ENCODE measurements around the gene TXNDC2. TPM values are rescaled to one million over a fixed set of nuclear protein-coding genes. Genes with fewer than 3 reads are reported as not detected.
A peak's percentile ranks its signal among the peaks of the same experiment; 100 is the strongest.

The TXNDC2 gene
- total RNA-seq, 1 donor from 2014 or later = 0.07 TPM

GRCh38 chr18:9842448-9842847 lies 43.3 kb upstream of the TXNDC2 start:
- H3K36me3 ChIP-seq (ENCODE audit: insufficient read depth, low read length) = peaks cover 2% of the 10 kb centered on the region

GRCh38 chr18:9845256-9845655 lies 40.5 kb upstream of the TXNDC2 start:
- no peaks in the 10 kb centered on the region for H3K9me3 Mint-ChIP-seq (ENCODE audit: unreplicated experiment)
- TF ChIP-seq CTCF (IDR thresholded peaks at IDR 0.05; ENCODE audit: insufficient read depth, low read depth, low read length) (no peak), EZH2 (IDR thresholded peaks at IDR 0.05; ENCODE audit: insufficient read depth, low read length) (no peak)
- H3K4me3 Mint-ChIP-seq (ENCODE audit: unreplicated experiment) = no peak overlapping the region
- DNase-seq (ENCODE audit: low read depth) = no peak
- H2AFZ ChIP-seq (ENCODE audit: low read depth, low read length) = no peak overlapping the region
- peaks cover 37% of the 10 kb centered on the region for H3K36me3 Mint-ChIP-seq (ENCODE audit: low read depth, unreplicated experiment)
- H3K4me2 ChIP-seq (ENCODE audit: low read length) = no peak overlapping the region
- H3K4me1 Mint-ChIP-seq (ENCODE audit: low read depth, unreplicated experiment) = peaks cover 12% of the 10 kb centered on the region
- H3K9me3 ChIP-seq (ENCODE audit: insufficient read depth, low read depth, low read length) = no peaks in the 10 kb centered on the region
- H3K27me3 ChIP-seq (ENCODE audit: insufficient read depth, low read length) = no peaks in the 10 kb centered on the region
- FAIRE-seq = no peak
- no peak overlapping the region for H3K4me3 ChIP-seq (ENCODE audit: insufficient read depth, low read depth, low read length)
- no peaks in the 10 kb centered on the region for H3K27me3 Mint-ChIP-seq (ENCODE audit: low read depth, unreplicated experiment)
- peaks cover 5% of the 10 kb centered on the region for H3K36me3 ChIP-seq (ENCODE audit: insufficient read depth, low read length)
- H3K79me2 ChIP-seq (ENCODE audit: insufficient read depth, low read length) = no peaks in the 10 kb centered on the region
- peaks cover 10% of the 10 kb centered on the region for H3K4me1 ChIP-seq (ENCODE audit: insufficient read depth, low read length)
- no peak overlapping the region for H3K27ac Mint-ChIP-seq (ENCODE audit: unreplicated experiment)
- no peak overlapping the region for H3K9ac ChIP-seq (ENCODE audit: low read length)
- peaks cover 12% of the 10 kb centered on the region for H4K20me1 ChIP-seq (ENCODE audit: insufficient read depth, low read length)
- H3K27ac ChIP-seq (ENCODE audit: low read depth, low read length) = no peak overlapping the region

More at GRCh38 chr18:9842448-9842847, 43.3 kb upstream of the TXNDC2 start:
- Mint-ChIP-seq H3K4me3 (ENCODE audit: unreplicated experiment) (no peak overlapping the region), H3K36me3 (ENCODE audit: low read depth, unreplicated experiment) (peaks cover 38% of the 10 kb centered on the region), H3K27ac (ENCODE audit: unreplicated experiment) (no peak overlapping the region), H3K4me1 (ENCODE audit: low read depth, unreplicated experiment) (peaks cover 20% of the 10 kb centered on the region), H3K27me3 (ENCODE audit: low read depth, unreplicated experiment) (no peaks in the 10 kb centered on the region), H3K9me3 (ENCODE audit: unreplicated experiment) (no peaks in the 10 kb centered on the region)
- Histone ChIP-seq H4K20me1 (ENCODE audit: insufficient read depth, low read length) (peaks cover 24% of the 10 kb centered on the region), H3K9me3 (ENCODE audit: insufficient read depth, low read depth, low read length) (no peaks in the 10 kb centered on the region), H3K27me3 (ENCODE audit: insufficient read depth, low read length) (no peaks in the 10 kb centered on the region), H2AFZ (ENCODE audit: low read depth, low read length) (no peak overlapping the region), H3K79me2 (ENCODE audit: insufficient read depth, low read length) (no peaks in the 10 kb centered on the region), H3K4me1 (ENCODE audit: insufficient read depth, low read length) (peaks cover 18% of the 10 kb centered on the region), H3K27ac (ENCODE audit: low read depth, low read length) (no peak overlapping the region), H3K4me3 (ENCODE audit: insufficient read depth, low read depth, low read length) (no peak overlapping the region), H3K9ac (ENCODE audit: low read length) (no peak overlapping the region), H3K4me2 (ENCODE audit: low read length) (no peak overlapping the region)
- no peak for FAIRE-seq
- TF ChIP-seq CTCF (IDR thresholded peaks at IDR 0.05; ENCODE audit: insufficient read depth, low read depth, low read length) (no peak), EZH2 (IDR thresholded peaks at IDR 0.05; ENCODE audit: insufficient read depth, low read length) (no peak)
- no peak for DNase-seq (ENCODE audit: low read depth)

- H3K27ac Mint-ChIP-seq (ENCODE audit: unreplicated experiment) = no peak overlapping the region
- Histone ChIP-seq H2AFZ (ENCODE audit: low read depth, low read length) (no peak overlapping the region), H3K36me3 (ENCODE audit: insufficient read depth, low read length) (peaks cover 3% of the 10 kb centered on the region), H3K4me2 (ENCODE audit: low read length) (peak overlapping the region; percentile 40), H3K4me1 (ENCODE audit: insufficient read depth, low read length) (peaks cover 10% of the 10 kb centered on the region), H3K9me3 (ENCODE audit: insufficient read depth, low read depth, low read length) (no peaks in the 10 kb centered on the region), H3K27ac (ENCODE audit: low read depth, low read length) (peak overlapping the region; percentile 44), H3K9ac (ENCODE audit: low read length) (no peak overlapping the region), H3K4me3 (ENCODE audit: insufficient read depth, low read depth, low read length) (no peak overlapping the region), H3K79me2 (ENCODE audit: insufficient read depth, low read length) (no peaks in the 10 kb centered on the region), H4K20me1 (ENCODE audit: insufficient read depth, low read length) (peaks cover 12% of the 10 kb centered on the region), H3K27me3 (ENCODE audit: insufficient read depth, low read length) (no peaks in the 10 kb centered on the region)
- FAIRE-seq (no peak), DNase-seq (ENCODE audit: low read depth) (peak; percentile 60)
- no peaks in the 10 kb centered on the region for H3K9me3 Mint-ChIP-seq (ENCODE audit: unreplicated experiment)
- H3K27me3 Mint-ChIP-seq (ENCODE audit: low read depth, unreplicated experiment) = no peaks in the 10 kb centered on the region
- no peak overlapping the region for H3K4me3 Mint-ChIP-seq (ENCODE audit: unreplicated experiment)
- H3K4me1 Mint-ChIP-seq (ENCODE audit: low read depth, unreplicated experiment) = peaks cover 12% of the 10 kb centered on the region
- peaks cover 33% of the 10 kb centered on the region for H3K36me3 Mint-ChIP-seq (ENCODE audit: low read depth, unreplicated experiment)
- no peak for TF ChIP-seq EZH2 (IDR thresholded peaks at IDR 0.05; ENCODE audit: insufficient read depth, low read length)
- TF ChIP-seq CTCF (IDR thresholded peaks at IDR 0.05; ENCODE audit: insufficient read depth, low read depth, low read length) = no peak
These were observed 39.4 kb upstream of the TXNDC2 start for GRCh38 chr18:9846162-9846925.

All from astrocyte (in vitro differentiated cells and primary cell).